DLD1 (cell line): ENCODE results near the gene GRAMD4.

Experiments
- in situ Hi-C: cut with HindIII; loops from 2 replicates; pipeline ENCODE4 v1.10.0; 2017; ENCODE audit warnings: low sequenced_read_pairs

Gene GRAMD4

GRCh38 chr22:46684706-46685105 is 64.5 kb downstream of the GRAMD4 start:
- in situ Hi-C loops = no loop called here

GRCh38 chr22:46686221-46687047 is 66.2 kb downstream of the GRAMD4 start:
- in situ Hi-C loops = no loop called here

- in situ Hi-C loops = no loop called here
Measured at GRCh38 chr22:46687048-46687444, 66.9 kb downstream of the GRAMD4 start.

GRCh38 chr22:46687460-46687859 is 67.3 kb downstream of the GRAMD4 start:
- in situ Hi-C loops = no loop called here

- in situ Hi-C loops = no loop called here
Measured at GRCh38 chr22:46688949-46689348, 68.8 kb downstream of the GRAMD4 start.

- in situ Hi-C loops = no loop called here
Measured at GRCh38 chr22:46690146-46690545, 70.0 kb downstream of the GRAMD4 start.

GRCh38 chr22:46691571-46691970 is 71.4 kb downstream of the GRAMD4 start:
- in situ Hi-C loops = no loop called here

GRCh38 chr22:46693634-46694415 is 73.6 kb downstream of the GRAMD4 start:
- in situ Hi-C loops = no loop called here

GRCh38 chr22:46694416-46695170 is 74.4 kb downstream of the GRAMD4 start:
- in situ Hi-C loops = no loop called here

- in situ Hi-C loops = no loop called here
Measured at GRCh38 chr22:46695346-46696228, 75.4 kb downstream of the GRAMD4 start.

GRCh38 chr22:46696229-46696518 is 76.0 kb downstream of the GRAMD4 start:
- in situ Hi-C loops = no loop called here

GRCh38 chr22:46696614-46697013 is 76.4 kb downstream of the GRAMD4 start:
- in situ Hi-C loops = no loop called here

GRCh38 chr22:46697811-46698515 is 77.8 kb downstream of the GRAMD4 start:
- in situ Hi-C loops = no loop called here

GRCh38 chr22:46699091-46699490 is 78.9 kb downstream of the GRAMD4 start:
- in situ Hi-C loops = no loop called here

- in situ Hi-C loops = no loop called here
Measured at GRCh38 chr22:46701262-46701661, 81.1 kb downstream of the GRAMD4 start.

GRCh38 chr22:46703171-46703995 is 83.2 kb downstream of the GRAMD4 start:
- in situ Hi-C loops = no loop called here

GRCh38 chr22:46703996-46704370 is 83.8 kb downstream of the GRAMD4 start:
- in situ Hi-C loops = no loop called here

GRCh38 chr22:46706060-46706459 is 85.9 kb downstream of the GRAMD4 start:
- in situ Hi-C loops = no loop called here

GRCh38 chr22:46707305-46707704 is 87.1 kb downstream of the GRAMD4 start:
- in situ Hi-C loops = no loop called here
